ENCODE measurements around the gene RELN. TPM values are rescaled to one million over a fixed set of nuclear protein-coding genes. Genes with fewer than 3 reads are reported as not detected.

RELN gene
- total and polyA plus RNA-seq, 11 donors: 0.16 to 3.5 (median 1.3) TPM

- intact Hi-C loops (cut with DNase I): no loop called here
- DNase-seq (no peak), ATAC-seq (no peak)
- Histone ChIP-seq H3K4me3 (no peak overlapping the region), H3K27me3 (no peaks in the 10 kb centered on the region), H3K27ac (no peak overlapping the region), H3K36me3 (no peaks in the 10 kb centered on the region), H3K4me1 (no peaks in the 10 kb centered on the region), H3K9me3 (no peaks in the 10 kb centered on the region)
- WGBS, 4 donors: 82 to 87% (median 85%) methylated on average over 5 of the region's 5 CpGs
- no peak for TF ChIP-seq CTCF (IDR thresholded peaks at IDR 0.05)
- no peak for TF ChIP-seq POLR2A (IDR thresholded peaks at IDR 0.05)
Measured at GRCh38 chr7:103865442-103865841, 124.0 kb downstream of the RELN start.

DNA sequence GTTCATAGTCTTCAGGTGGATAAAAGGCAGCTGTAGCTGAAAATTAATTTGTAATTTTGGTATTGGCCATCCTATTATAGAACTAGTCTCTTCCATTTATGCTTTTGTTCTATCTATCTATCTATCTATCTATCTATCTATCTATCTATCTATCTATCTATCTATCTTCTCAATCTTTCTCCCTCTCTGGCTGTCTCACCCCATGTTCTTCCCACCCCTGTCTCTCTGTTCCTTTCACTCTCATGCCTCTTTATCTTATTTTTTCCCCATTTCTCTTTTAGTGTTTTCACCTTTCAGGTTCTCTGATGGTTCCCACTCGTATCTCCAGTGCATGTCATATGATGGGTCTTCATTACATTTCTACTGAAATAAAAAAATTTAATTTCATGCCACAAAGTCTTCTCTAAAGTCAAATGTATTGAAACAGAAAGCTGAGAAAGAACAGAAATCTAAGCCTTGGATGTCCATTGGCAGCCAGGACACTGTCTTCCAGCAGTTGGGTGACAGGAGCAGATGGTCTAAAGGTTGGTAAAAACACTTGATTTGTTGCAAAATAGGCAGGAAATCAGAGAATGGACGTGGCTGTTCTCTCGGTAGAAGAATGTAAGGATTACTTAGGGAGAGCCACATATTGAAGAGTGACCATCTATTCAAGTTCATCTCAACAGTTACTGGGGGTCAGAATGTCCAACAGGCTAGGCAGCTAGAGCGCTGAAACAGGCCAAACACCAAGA lies 127.0 kb downstream of the RELN start:
- H3K36me3 ChIP-seq: no peaks in the 10 kb centered on the region
- DNase-seq (no peak), ATAC-seq (no peak)
- H3K4me1 ChIP-seq: no peaks in the 10 kb centered on the region
- H3K4me3 ChIP-seq: no peak overlapping the region
- no peak overlapping the region for H3K27ac ChIP-seq
- H3K27me3 ChIP-seq: no peaks in the 10 kb centered on the region
- no peak for TF ChIP-seq POLR2A (IDR thresholded peaks at IDR 0.05)
- intact Hi-C loops (cut with DNase I): no loop called here
- H3K9me3 ChIP-seq: no peaks in the 10 kb centered on the region
- 63 to 76% (median 70%) methylated on average over 4 of the region's 4 CpGs for WGBS, 4 donors

DNA sequence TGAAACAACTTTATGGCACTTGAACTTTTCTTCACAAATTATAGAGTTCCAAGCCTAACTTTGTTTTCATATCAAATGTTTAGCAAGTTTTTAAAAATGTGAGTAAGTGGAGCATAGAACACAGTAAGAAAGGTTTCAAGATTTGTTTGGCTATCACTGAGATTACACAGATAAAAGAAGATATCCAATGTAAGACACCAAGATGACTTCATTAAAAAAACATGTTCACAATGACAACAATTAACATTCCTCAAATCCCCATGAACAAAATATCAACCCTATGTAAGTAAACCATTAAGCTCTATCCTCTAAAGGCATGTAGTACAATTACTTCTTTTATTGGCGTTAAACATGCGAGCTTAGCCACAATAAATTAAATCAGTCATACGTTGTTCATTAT lies 129.7 kb downstream of the RELN start:
- 73 to 92% (median 88%) methylated on average over 3 of the region's 3 CpGs for WGBS, 4 donors
- intact Hi-C loops (cut with DNase I): no loop called here
- Histone ChIP-seq H3K9me3 (no peaks in the 10 kb centered on the region), H3K4me3 (no peak overlapping the region), H3K27me3 (no peaks in the 10 kb centered on the region), H3K27ac (no peak overlapping the region), H3K4me1 (no peaks in the 10 kb centered on the region), H3K36me3 (no peaks in the 10 kb centered on the region)
- ATAC-seq: no peak
- no peak for TF ChIP-seq POLR2A (IDR thresholded peaks at IDR 0.05)
- TF ChIP-seq CTCF (IDR thresholded peaks at IDR 0.05): no peak
- DNase-seq: no peak

DNA sequence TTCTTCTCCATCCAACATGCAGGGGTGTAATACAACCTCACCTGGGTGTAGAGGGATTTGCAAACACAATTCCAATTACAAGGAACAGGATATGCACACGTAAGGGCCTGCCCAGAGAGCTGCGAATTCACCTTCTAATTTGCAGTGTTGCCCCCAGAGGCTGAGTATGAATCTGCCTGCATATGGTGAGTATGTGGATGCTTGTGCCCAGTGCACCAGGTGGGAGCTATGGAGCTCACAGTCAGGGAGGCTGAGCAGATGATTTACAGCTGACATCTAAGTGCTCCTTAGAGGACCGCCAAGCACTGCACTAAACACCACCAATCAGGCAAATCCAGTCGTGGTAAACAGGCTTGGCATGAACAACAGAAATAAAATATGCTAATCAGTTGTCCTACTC lies 132.0 kb downstream of the RELN start:
- intact Hi-C loops (cut with DNase I): no loop called here
- Histone ChIP-seq H3K4me1 (no peaks in the 10 kb centered on the region), H3K27ac (no peak overlapping the region), H3K9me3 (no peaks in the 10 kb centered on the region), H3K27me3 (no peaks in the 10 kb centered on the region), H3K4me3 (no peak overlapping the region), H3K36me3 (no peaks in the 10 kb centered on the region)
- 36 to 53% (median 44%) methylated on average over 4 of the region's 4 CpGs for WGBS, 4 donors
- TF ChIP-seq CTCF (IDR thresholded peaks at IDR 0.05) (no peak), POLR2A (IDR thresholded peaks at IDR 0.05) (no peak)
- DNase-seq (no peak), ATAC-seq (no peak)

- intact Hi-C loops (cut with DNase I): no loop called here
- H3K27ac ChIP-seq: no peak overlapping the region
- no peaks in the 10 kb centered on the region for H3K36me3 ChIP-seq
- DNase-seq: no peak
- no peak for ATAC-seq
- TF ChIP-seq POLR2A (IDR thresholded peaks at IDR 0.05): no peak
- no peak for TF ChIP-seq CTCF (IDR thresholded peaks at IDR 0.05)
- H3K27me3 ChIP-seq: no peaks in the 10 kb centered on the region
- H3K4me1 ChIP-seq: no peaks in the 10 kb centered on the region
- H3K4me3 ChIP-seq: no peak overlapping the region
- H3K9me3 ChIP-seq: no peaks in the 10 kb centered on the region
Measured at GRCh38 chr7:103856929-103857328, 132.5 kb downstream of the RELN start.

All from heart left ventricle (tissue), 16 donors.